HG03139 (cell line): ENCODE results near the gene NAALADL2.
"Not testable (repeated sequence)": the region's sequence is repeated elsewhere in the genome, so short reads cannot be mapped to it uniquely, and the experiment has no call there.

Experiments used
- ATAC-seq: cut with Tn5 transposase; IDR thresholded peaks from one replicate; pipeline ENCODE4 v1.9.1; 2021; ENCODE audit not compliant: unreplicated experiment

Gene NAALADL2

GRCh38 chr3:175528693-175529092, 669.6 kb downstream of the NAALADL2 start:
- not testable (repeated sequence) for ATAC-seq

- no peak for ATAC-seq
Observed at GRCh38 chr3:175535351-175535750, 676.2 kb downstream of the NAALADL2 start.

- ATAC-seq, result no peak
Observed at GRCh38 chr3:175546115-175546514, 687.0 kb downstream of the NAALADL2 start.

DNA sequence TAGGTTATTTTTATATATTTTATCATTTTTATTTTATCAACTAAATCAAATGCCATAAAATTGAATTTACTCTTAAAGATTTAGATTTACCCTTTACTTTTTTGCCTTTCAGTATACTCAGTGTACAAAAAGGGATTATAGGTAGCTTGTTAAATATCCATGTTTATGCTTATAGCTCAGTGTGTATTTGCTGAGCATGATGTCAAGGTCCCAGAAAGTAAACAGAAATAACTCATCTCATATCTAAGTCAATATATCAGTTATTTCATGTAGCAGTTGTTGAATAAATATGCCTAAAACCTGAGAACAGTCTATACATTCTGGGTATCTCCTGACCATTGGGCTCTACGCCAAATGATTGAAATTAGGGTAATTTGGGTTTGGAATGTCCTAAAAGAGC, 693.8 kb downstream of the NAALADL2 start:
- ATAC-seq, result no peak

GRCh38 chr3:175554801-175555200, 695.7 kb downstream of the NAALADL2 start:
- no peak for ATAC-seq

DNA sequence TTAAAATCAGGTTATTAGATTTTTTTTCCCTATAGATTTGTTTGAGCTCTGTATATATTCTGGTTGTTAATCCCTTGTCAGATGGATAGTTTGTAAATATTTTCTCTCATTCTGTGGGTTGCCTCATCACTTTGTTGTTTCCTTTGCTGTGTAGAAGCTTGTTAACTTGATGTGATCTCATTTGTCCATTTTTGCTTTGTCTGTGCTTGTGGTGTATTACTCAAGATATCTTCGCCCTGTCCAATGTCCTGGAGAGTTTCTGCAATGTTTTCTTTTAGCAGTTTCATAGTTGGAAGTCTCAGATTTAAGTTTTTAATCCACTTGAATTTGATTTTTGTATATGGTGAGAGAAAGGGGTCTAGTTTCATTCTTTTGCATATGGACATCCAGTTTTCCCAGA, 699.1 kb downstream of the NAALADL2 start:
- ATAC-seq, result no peak

GRCh38 chr3:175564363-175564762, 705.2 kb downstream of the NAALADL2 start:
- ATAC-seq, result no peak

GRCh38 chr3:175571096-175571495, 712.0 kb downstream of the NAALADL2 start:
- no peak for ATAC-seq

DNA sequence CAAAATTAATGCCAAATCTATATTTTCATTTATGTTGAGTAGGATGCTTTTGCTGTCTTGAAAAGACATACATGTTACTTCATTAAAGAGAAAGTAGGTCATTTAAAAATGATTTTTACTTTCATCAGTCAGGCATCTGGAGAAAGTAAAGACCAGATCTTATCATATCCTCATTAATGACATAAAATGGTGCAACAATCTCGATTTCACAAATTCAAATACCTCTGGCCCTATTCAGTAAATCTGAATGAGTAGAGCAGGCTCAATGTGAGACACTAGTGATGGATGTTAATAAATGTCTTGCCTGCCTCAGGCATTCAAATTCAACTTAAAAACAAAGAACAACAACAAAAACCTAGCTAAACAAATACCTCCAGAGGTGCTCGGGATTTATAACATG, 714.1 kb downstream of the NAALADL2 start:
- ATAC-seq, result no peak

GRCh38 chr3:175580318-175580717, 721.2 kb downstream of the NAALADL2 start:
- ATAC-seq, result no peak

DNA sequence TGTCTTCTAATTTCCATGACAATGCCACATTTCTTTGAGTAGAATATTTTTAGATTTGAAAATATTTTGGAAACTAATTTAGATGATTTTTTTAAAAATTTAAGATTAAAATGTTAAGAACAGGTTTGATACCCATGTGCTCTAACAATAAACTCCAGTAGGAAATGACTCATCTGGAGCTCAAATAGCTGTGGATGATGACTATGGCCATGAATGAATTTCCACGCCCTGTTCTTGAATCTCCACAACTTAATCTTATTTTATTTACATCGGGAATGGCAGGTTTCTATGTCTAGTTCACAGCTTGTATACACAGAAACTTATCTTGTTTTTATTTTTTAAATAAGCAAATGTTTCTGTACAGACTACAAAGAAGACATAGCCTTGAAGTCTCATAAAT, 726.8 kb downstream of the NAALADL2 start:
- ATAC-seq, result no peak

DNA sequence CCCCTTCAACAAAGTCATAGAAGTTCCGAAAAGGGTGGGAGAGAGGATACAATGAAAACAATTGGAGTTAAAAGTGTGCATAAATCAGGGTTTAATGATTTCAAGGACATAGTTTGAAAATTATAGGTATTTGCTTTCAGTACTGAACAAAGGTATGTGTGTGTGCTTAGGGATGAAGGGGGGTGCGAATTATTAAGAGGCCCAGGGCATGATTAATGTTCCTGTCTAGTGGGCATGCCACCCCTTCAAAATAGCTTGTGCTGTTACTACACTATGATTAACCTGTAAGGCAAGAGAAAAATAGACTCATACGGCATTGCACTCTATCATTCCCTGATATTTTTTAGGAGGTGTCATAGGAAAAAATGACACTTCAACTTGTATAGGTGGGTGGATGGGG, 731.6 kb downstream of the NAALADL2 start:
- no peak for ATAC-seq

GRCh38 chr3:175591375-175591774, 732.2 kb downstream of the NAALADL2 start:
- no peak for ATAC-seq

DNA sequence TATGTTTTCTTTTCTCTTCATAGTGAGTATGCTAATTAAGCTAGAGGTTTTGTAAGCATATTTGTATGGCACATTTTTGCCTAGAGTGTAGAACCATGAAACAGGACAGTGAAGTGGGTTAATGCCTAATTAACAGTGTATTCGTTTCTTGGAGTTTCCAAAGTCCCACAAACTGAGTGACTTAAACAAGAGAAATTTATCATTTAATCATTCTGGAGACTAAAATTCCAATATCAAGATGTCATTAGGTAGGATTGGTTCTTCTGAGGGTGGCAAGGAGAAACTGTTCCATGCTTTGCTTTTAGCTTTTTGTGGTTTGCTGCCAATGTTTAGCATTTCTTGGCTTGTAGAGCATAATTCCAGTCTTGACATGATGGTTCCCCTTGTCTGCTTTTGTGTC, 734.2 kb downstream of the NAALADL2 start:
- no peak for ATAC-seq

GRCh38 chr3:175598740-175599139, 739.6 kb downstream of the NAALADL2 start:
- no peak for ATAC-seq

DNA sequence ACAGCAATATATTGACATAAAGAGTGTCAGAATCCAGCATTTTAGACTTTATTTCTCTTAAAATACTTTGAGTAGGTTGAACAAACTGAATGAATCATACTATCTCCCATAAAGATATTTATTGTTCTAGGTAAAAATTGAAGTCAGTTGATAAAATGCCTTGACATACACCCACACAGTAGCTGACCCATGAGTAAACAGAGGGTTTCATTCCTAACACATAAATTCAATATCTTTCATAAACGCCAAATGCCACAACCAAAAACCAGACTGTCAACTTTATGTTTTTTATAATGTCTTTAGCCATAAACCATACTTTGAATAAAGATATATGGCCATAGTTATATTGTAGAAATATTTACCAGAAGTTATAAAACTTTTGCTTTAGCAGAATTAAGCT, 742.4 kb downstream of the NAALADL2 start:
- no peak for ATAC-seq

- no peak for ATAC-seq
Observed at GRCh38 chr3:175605851-175606250, 746.7 kb downstream of the NAALADL2 start.

GRCh38 chr3:175606650-175607318, 747.6 kb downstream of the NAALADL2 start:
- ATAC-seq, result no peak

GRCh38 chr3:175608356-175608755, 749.2 kb downstream of the NAALADL2 start:
- no peak for ATAC-seq

- ATAC-seq, result no peak
Observed at GRCh38 chr3:175608911-175609310, 749.8 kb downstream of the NAALADL2 start.

- no peak for ATAC-seq
Observed at GRCh38 chr3:175612487-175613196, 753.5 kb downstream of the NAALADL2 start.

GRCh38 chr3:175614107-175614506, 755.0 kb downstream of the NAALADL2 start:
- not testable (repeated sequence) for ATAC-seq

GRCh38 chr3:175617247-175617646, 758.1 kb downstream of the NAALADL2 start:
- no peak for ATAC-seq
